IgD-negative memory B cell (primary cell): Measurements from ENCODE around the gene AGBL5. TPM values are rescaled to one million over a fixed set of nuclear protein-coding genes. Genes with fewer than 3 reads are reported as not detected.

ENCODE experiments used
- H3K27ac Mint-ChIP-seq, 3 donors: one replicate each; pipeline ENCODE4 v1.8.0; 2020 to 2022; ENCODE audit warnings: mild to moderate bottlenecking in 3 of 3, mixed read lengths in 3 of 3, moderate library complexity in 1 of 3
- H3K27me3 Mint-ChIP-seq: one replicate; pipeline ENCODE4 v1.8.0; 2021; ENCODE audit warnings: mixed read lengths
- H3K36me3 Mint-ChIP-seq: one replicate; pipeline ENCODE4 v1.8.0; 2020; ENCODE audit warnings: mild to moderate bottlenecking, mixed read lengths
- H3K4me1 Mint-ChIP-seq, 3 donors: one replicate each; pipeline ENCODE4 v1.8.0; 2020 to 2022; ENCODE audit warnings: mixed read lengths in 3 of 3, mild to moderate bottlenecking in 1 of 3
- H3K4me3 Mint-ChIP-seq, 4 donors: one replicate each; pipeline ENCODE4 v1.8.0; 2020 to 2022; ENCODE audit warnings: mild to moderate bottlenecking in 4 of 4, mixed read lengths in 4 of 4, moderate library complexity in 3 of 4
- H3K9me3 Mint-ChIP-seq, 3 donors: one replicate each; pipeline ENCODE4 v1.8.0; 2020 to 2021; ENCODE audit warnings: mixed read lengths in 3 of 3, mild to moderate bottlenecking in 1 of 3
- polyA plus RNA-seq: library from polyadenylated mRNA; unstranded; fragments of 300-500 nt; fragmentation: Illumina TruSeq; gene quantifications from one replicate; pipeline ENCODE4 v1.2.3, GENCODE V29; 2021

The AGBL5 gene
- polyA plus RNA-seq, 1 donor from 2014 or later, result 10.8 TPM

- Mint-ChIP-seq H3K36me3 (peaks cover 5% of the 10 kb centered on the region), H3K4me3 (no peak overlapping the region)
Measured at GRCh38 chr2:27038631-27039339, 12.7 kb upstream of the AGBL5 start.

GRCh38 chr2:27039426-27039825, 12.0 kb upstream of the AGBL5 start:
- Mint-ChIP-seq H3K4me3 (no peak overlapping the region), H3K27me3 (no peaks in the 10 kb centered on the region), H3K9me3 (no peaks in the 10 kb centered on the region), H3K27ac (no peak overlapping the region), H3K4me1 (peaks cover 14 to 24% (median 17%) of the 10 kb centered on the region in 3 donors), H3K36me3 (peaks cover 5% of the 10 kb centered on the region)

More at GRCh38 chr2:27038631-27039339, 12.7 kb upstream of the AGBL5 start:
- peaks cover 20 to 29% (median 22%) of the 10 kb centered on the region in 3 donors for H3K4me1 Mint-ChIP-seq
- no peaks in the 10 kb centered on the region for H3K27me3 Mint-ChIP-seq
- H3K27ac Mint-ChIP-seq, result peak overlapping the region in 1 of 3 donors; percentile 43
- H3K9me3 Mint-ChIP-seq, result no peaks in the 10 kb centered on the region

- H3K27ac Mint-ChIP-seq, result no peak overlapping the region
- no peak overlapping the region for H3K4me3 Mint-ChIP-seq
- H3K9me3 Mint-ChIP-seq, result no peaks in the 10 kb centered on the region
- H3K36me3 Mint-ChIP-seq, result peaks cover 5% of the 10 kb centered on the region
- H3K4me1 Mint-ChIP-seq, result peaks cover 14 to 24% (median 17%) of the 10 kb centered on the region in 3 donors
- no peaks in the 10 kb centered on the region for H3K27me3 Mint-ChIP-seq
Measured at GRCh38 chr2:27039871-27040270, 11.6 kb upstream of the AGBL5 start.

- Mint-ChIP-seq H3K27ac (peak overlapping the region in 1 of 3 donors; percentile 97), H3K4me3 (peak overlapping the region in 1 of 4 donors; percentile 74), H3K9me3 (no peaks in the 10 kb centered on the region), H3K27me3 (no peaks in the 10 kb centered on the region), H3K4me1 (peaks cover 14 to 23% (median 17%) of the 10 kb centered on the region in 3 donors), H3K36me3 (peaks cover 5% of the 10 kb centered on the region)
Measured at GRCh38 chr2:27040282-27040681, 11.2 kb upstream of the AGBL5 start.

GRCh38 chr2:27041752-27042151, 9.7 kb upstream of the AGBL5 start:
- H3K9me3 Mint-ChIP-seq, result no peaks in the 10 kb centered on the region

GRCh38 chr2:27042159-27042661, 9.3 kb upstream of the AGBL5 start:
- peaks cover 14 to 23% (median 17%) of the 10 kb centered on the region in 3 donors for H3K4me1 Mint-ChIP-seq
- peak overlapping the region; percentile 69 to 97 (median 96) for H3K27ac Mint-ChIP-seq
- no peaks in the 10 kb centered on the region for H3K27me3 Mint-ChIP-seq
- peak overlapping the region; percentile 42 to 85 (median 68) for H3K4me3 Mint-ChIP-seq
- no peaks in the 10 kb centered on the region for H3K9me3 Mint-ChIP-seq
- peaks cover 5% of the 10 kb centered on the region for H3K36me3 Mint-ChIP-seq

More at GRCh38 chr2:27041752-27042151, 9.7 kb upstream of the AGBL5 start:
- Mint-ChIP-seq H3K4me1 (peaks cover 14 to 23% (median 17%) of the 10 kb centered on the region in 3 donors), H3K27me3 (no peaks in the 10 kb centered on the region), H3K4me3 (peak overlapping the region; percentile 42 to 85 (median 68)), H3K36me3 (peaks cover 5% of the 10 kb centered on the region), H3K27ac (peak overlapping the region; percentile 69 to 97 (median 96))

GRCh38 chr2:27042985-27043634, 8.4 kb upstream of the AGBL5 start:
- Mint-ChIP-seq H3K9me3 (no peaks in the 10 kb centered on the region), H3K27me3 (no peaks in the 10 kb centered on the region), H3K27ac (peak overlapping the region; percentile 69 to 97 (median 96)), H3K4me1 (peaks cover 14 to 24% (median 17%) of the 10 kb centered on the region in 3 donors), H3K36me3 (peaks cover 5% of the 10 kb centered on the region), H3K4me3 (peak overlapping the region in 2 of 4 donors; percentile 12 to 42)

- peaks cover 6% of the 10 kb centered on the region for H3K27me3 Mint-ChIP-seq
- peaks cover 12 to 15% (median 15%) of the 10 kb centered on the region in 3 donors for H3K4me1 Mint-ChIP-seq
- peak overlapping the region; percentile 94 to 100 (median 97) for H3K4me3 Mint-ChIP-seq
- peak overlapping the region; percentile 100 for H3K27ac Mint-ChIP-seq
- peaks cover 0 to 7% (median 0%) of the 10 kb centered on the region in 3 donors for H3K9me3 Mint-ChIP-seq
- peaks cover 2% of the 10 kb centered on the region for H3K36me3 Mint-ChIP-seq
Measured at GRCh38 chr2:27049422-27050280, 1.8 kb upstream of the AGBL5 start.

- peaks cover 0 to 7% (median 0%) of the 10 kb centered on the region in 3 donors for H3K9me3 Mint-ChIP-seq
- peak overlapping the region; percentile 100 for H3K27ac Mint-ChIP-seq
- peaks cover 6% of the 10 kb centered on the region for H3K27me3 Mint-ChIP-seq
- peak overlapping the region; percentile 94 to 100 (median 97) for H3K4me3 Mint-ChIP-seq
- H3K4me1 Mint-ChIP-seq, result peaks cover 12 to 15% (median 15%) of the 10 kb centered on the region in 3 donors
- H3K36me3 Mint-ChIP-seq, result peaks cover 2% of the 10 kb centered on the region
Measured at GRCh38 chr2:27050281-27050995, 1.0 kb upstream of the AGBL5 start.

GRCh38 chr2:27051902-27052645, 606 bp downstream of the AGBL5 start:
- Mint-ChIP-seq H3K9me3 (peaks cover 0 to 7% (median 0%) of the 10 kb centered on the region in 3 donors), H3K27ac (peak overlapping the region; percentile 92 to 100 (median 100)), H3K36me3 (peaks cover 2% of the 10 kb centered on the region), H3K27me3 (peaks cover 6% of the 10 kb centered on the region), H3K4me1 (peaks cover 12 to 15% (median 15%) of the 10 kb centered on the region in 3 donors), H3K4me3 (peak overlapping the region; percentile 94 to 100 (median 94))

GRCh38 chr2:27053321-27053720, 1.9 kb downstream of the AGBL5 start:
- Mint-ChIP-seq H3K9me3 (peaks cover 0 to 7% (median 0%) of the 10 kb centered on the region in 3 donors), H3K27me3 (peaks cover 6% of the 10 kb centered on the region), H3K27ac (peak overlapping the region in 1 of 3 donors; percentile 100), H3K4me1 (peaks cover 12 to 13% (median 13%) of the 10 kb centered on the region in 3 donors), H3K36me3 (peaks cover 2% of the 10 kb centered on the region), H3K4me3 (peak overlapping the region; percentile 6 to 95 (median 64))

GRCh38 chr2:27053776-27054175, 2.3 kb downstream of the AGBL5 start:
- Mint-ChIP-seq H3K9me3 (peaks cover 0 to 7% (median 0%) of the 10 kb centered on the region in 3 donors), H3K27ac (peak overlapping the region in 2 of 3 donors; percentile 3 to 100), H3K27me3 (peaks cover 6% of the 10 kb centered on the region), H3K36me3 (peaks cover 2% of the 10 kb centered on the region), H3K4me1 (peaks cover 12 to 16% (median 13%) of the 10 kb centered on the region in 3 donors), H3K4me3 (peak overlapping the region in 3 of 4 donors; percentile 67 to 95 (median 75))

- Mint-ChIP-seq H3K36me3 (peaks cover 2% of the 10 kb centered on the region), H3K27ac (peak overlapping the region in 2 of 3 donors; percentile 3 to 100), H3K27me3 (peaks cover 6% of the 10 kb centered on the region), H3K4me1 (peaks cover 10 to 12% (median 11%) of the 10 kb centered on the region in 3 donors), H3K4me3 (peak overlapping the region in 3 of 4 donors; percentile 12 to 95 (median 38)), H3K9me3 (peaks cover 0 to 7% (median 0%) of the 10 kb centered on the region in 3 donors)
Measured at GRCh38 chr2:27054721-27055120, 3.3 kb downstream of the AGBL5 start.
